Neural progenitor cell (in vitro differentiated cells): ENCODE results near the gene UBXN6.

Source experiments
- EZH2 ChIP-seq: fragments of 200-600 bp; sonication (generic); IDR thresholded peaks from 2 replicates; pipeline ENCODE4 v1.6.1; 2017; ENCODE audit warnings: antibody characterized with exemption, mild to moderate bottlenecking, moderate library complexity
- EZH2phosphoT487 ChIP-seq: fragments of 200-600 bp; sonication (generic); IDR thresholded peaks from 2 replicates; pipeline ENCODE4 v1.6.1; 2017; ENCODE audit warnings: antibody characterized with exemption
- TF ChIP-seq, protein P1 (sequence below): fragments of 200-600 bp; sonication (generic); IDR thresholded peaks from 2 replicates; pipeline ENCODE4 v1.5.1; 2017; ENCODE audit warnings: antibody characterized with exemption, mild to moderate bottlenecking

DNA sequence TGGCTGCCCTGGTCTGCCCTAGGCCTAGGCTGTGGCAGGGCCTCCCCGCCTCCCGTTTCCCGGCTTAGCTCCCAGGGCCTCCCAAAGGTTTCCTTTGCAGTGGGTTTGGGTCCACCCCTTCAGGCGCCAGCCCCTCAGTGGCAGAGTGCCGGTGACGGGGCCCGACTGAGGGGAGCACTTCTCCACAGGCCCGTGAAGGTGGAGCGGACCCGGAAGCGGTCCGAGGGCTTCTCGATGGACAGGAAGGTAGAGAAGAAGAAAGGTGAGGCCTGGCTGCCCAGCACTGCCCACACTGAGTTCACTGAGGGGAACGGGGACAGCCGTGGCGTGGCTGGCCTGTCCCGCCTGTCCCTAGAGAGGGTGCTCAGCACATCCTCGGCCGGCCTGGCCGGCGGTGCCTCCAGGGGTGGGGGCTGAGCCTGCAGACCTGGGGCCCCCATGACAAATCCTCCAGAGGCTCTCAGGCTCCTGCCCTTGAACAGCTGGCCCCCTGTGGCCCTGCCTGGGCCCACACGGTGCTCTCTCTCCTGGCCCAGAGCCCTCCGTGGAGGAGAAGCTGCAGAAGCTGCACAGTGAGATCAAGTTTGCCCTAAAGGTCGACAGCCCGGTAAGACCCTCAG lies 40.3 kb upstream of the UBXN6 start:
- TF ChIP-seq, protein P1, sequence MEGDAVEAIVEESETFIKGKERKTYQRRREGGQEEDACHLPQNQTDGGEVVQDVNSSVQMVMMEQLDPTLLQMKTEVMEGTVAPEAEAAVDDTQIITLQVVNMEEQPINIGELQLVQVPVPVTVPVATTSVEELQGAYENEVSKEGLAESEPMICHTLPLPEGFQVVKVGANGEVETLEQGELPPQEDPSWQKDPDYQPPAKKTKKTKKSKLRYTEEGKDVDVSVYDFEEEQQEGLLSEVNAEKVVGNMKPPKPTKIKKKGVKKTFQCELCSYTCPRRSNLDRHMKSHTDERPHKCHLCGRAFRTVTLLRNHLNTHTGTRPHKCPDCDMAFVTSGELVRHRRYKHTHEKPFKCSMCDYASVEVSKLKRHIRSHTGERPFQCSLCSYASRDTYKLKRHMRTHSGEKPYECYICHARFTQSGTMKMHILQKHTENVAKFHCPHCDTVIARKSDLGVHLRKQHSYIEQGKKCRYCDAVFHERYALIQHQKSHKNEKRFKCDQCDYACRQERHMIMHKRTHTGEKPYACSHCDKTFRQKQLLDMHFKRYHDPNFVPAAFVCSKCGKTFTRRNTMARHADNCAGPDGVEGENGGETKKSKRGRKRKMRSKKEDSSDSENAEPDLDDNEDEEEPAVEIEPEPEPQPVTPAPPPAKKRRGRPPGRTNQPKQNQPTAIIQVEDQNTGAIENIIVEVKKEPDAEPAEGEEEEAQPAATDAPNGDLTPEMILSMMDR = no peak
- TF ChIP-seq EZH2 = no peak
- TF ChIP-seq EZH2phosphoT487 = no peak
